WI38 (cell line): Measurements from ENCODE around the gene MARCHF10.

ENCODE experiments used
- H3K4me3 ChIP-seq: 2 replicates; pipeline ENCODE4 v1.5.1; 2011; ENCODE audit warnings: low read depth, mild to moderate bottlenecking, control low read depth, low read length
- TF ChIP-seq, protein P1 (sequence below): IDR thresholded peaks from 2 replicates; pipeline ENCODE4 v1.5.1; 2012; ENCODE audit warnings: low read depth, mild to moderate bottlenecking, control low read depth, low read length

The MARCHF10 gene

DNA sequence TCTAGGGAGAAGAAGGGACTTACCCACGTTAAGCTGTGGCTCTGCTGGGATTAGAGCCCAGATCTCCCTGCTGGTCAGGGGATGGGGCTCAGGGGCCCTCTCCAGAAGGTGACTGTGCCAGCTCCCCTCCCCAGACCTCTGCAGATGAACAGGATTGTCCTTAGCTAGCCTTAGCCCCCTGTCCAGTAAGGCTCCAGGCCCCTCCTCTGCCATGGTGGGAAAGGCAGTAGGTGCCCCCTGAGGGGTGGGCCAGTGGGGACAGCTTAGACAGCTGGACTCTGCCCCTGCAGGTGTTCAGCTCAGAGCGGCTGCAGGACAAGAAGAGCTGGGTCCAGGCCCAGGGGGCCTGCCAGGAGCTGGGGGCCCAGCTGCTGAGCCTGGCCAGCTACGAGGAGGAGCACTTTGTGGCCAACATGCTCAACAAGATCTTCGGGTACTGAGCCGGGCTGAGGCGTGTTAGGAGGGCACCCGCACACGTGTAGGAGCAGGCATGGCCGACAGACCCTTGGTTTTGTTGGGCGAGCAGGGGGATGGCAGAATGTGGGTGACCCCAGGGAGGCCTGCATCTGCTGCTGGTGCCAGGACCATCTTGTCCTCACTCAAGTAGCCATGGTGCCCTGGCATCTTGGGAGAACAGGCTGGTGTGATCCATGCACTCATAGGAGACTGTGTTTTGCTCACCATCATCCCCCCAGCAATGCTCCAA is 129.7 kb downstream of the MARCHF10 start:
- TF ChIP-seq, protein P1, sequence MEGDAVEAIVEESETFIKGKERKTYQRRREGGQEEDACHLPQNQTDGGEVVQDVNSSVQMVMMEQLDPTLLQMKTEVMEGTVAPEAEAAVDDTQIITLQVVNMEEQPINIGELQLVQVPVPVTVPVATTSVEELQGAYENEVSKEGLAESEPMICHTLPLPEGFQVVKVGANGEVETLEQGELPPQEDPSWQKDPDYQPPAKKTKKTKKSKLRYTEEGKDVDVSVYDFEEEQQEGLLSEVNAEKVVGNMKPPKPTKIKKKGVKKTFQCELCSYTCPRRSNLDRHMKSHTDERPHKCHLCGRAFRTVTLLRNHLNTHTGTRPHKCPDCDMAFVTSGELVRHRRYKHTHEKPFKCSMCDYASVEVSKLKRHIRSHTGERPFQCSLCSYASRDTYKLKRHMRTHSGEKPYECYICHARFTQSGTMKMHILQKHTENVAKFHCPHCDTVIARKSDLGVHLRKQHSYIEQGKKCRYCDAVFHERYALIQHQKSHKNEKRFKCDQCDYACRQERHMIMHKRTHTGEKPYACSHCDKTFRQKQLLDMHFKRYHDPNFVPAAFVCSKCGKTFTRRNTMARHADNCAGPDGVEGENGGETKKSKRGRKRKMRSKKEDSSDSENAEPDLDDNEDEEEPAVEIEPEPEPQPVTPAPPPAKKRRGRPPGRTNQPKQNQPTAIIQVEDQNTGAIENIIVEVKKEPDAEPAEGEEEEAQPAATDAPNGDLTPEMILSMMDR: no peak
- H3K4me3 ChIP-seq: no peak overlapping the region

DNA sequence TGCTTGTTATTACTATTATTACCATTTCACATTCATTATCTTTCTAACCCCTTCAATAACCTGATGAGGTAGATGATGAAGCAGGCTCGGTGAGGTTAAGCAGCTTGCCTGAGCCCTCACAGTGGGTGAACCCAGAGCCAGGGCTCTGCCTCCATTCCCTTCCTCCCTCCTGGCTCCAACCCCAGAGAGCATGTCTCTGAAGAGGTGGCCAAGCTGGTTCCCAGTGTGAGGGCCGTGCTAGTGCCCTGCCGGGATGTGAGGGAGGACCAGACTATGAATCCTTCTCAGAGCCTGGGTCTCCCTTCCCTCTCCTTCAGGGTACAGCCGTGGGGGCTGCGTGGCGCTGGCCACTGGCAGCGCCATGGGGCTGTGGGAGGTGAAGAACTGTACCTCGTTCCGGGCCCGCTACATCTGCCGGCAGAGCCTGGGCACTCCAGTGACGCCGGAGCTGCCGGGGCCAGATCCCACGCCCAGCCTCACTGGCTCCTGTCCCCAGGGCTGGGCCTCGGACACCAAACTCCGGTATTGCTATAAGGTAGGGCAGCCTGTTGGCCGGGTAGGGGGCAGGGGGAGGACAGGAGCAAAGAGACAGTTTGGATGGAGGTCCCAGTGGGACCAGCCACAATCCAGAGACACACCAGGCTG is 131.0 kb downstream of the MARCHF10 start:
- TF ChIP-seq, protein P1: no peak
- no peak overlapping the region for H3K4me3 ChIP-seq

DNA sequence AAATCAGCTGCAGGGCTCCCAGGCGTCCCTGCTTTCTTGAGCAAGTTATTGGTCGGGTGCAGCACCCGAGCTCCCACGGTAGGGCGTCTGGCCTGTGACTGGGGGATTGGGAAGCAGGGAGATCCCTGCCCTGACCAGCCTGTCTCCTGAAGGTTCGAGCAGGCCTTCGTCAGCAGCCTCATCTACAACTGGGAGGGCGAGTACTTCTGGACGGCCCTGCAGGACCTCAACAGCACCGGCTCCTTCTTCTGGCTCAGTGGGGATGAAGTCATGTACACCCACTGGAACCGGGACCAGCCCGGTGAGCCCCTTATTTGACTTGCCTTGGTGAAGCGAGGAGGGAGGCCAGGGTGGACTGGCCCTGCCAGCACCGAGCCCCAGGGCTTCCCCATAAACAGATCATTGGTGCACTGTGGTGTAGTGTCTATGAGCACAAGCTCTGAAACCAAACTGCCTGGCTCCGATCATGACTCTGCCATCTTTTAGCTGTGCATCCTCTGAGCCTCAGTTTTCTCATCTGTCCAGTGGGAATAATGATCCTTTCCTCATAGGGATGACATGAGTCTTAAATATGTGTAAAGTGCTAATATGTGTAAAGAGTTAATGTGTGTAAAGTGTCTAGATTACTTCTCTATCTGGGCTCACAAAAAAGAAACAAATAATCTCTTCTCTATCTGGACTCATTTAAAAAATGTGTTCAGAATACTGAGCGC is 131.7 kb downstream of the MARCHF10 start:
- no peak overlapping the region for H3K4me3 ChIP-seq
- TF ChIP-seq, protein P1: no peak

DNA sequence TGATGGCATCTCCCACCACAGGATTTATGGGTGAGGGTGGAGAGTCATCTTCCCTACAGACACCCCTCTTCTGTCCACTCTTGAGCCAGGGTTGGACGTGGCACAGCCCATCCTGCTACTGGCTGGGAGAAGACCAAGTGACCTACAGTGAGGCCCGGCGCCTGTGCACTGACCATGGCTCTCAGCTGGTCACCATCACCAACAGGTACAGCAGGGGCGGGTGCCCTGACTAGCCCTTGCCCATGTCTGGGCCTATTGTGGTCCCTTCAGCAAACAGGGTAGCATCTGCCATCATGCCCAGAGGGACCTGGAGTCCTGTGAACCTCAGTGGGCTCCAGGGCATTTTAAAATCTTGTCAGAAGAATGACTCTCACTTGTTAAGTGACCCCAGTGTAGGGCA is 132.4 kb downstream of the MARCHF10 start:
- H3K4me3 ChIP-seq: no peak overlapping the region
- TF ChIP-seq, protein P1: no peak

DNA sequence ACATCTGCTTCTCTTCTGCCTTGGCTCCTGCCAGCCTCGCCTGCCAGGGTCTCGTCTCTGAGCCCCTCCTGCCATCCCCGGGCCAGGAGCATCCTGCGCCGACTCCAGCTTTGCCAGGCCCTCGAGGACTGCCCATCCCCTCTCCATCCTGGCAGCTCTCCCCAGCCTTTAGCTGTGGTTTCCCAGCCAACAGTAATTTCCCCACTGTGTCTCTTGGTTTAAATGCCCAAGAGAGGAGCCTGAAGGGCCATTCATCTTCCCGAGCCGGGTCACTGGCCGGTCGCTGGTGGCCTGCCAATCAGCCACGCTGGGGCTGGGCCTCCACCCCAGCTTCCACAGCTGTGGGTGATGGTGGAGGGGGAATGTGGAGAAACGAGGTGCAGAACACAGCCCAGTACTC is 132.9 kb downstream of the MARCHF10 start:
- TF ChIP-seq, protein P1: no peak
- H3K4me3 ChIP-seq: no peak overlapping the region

DNA sequence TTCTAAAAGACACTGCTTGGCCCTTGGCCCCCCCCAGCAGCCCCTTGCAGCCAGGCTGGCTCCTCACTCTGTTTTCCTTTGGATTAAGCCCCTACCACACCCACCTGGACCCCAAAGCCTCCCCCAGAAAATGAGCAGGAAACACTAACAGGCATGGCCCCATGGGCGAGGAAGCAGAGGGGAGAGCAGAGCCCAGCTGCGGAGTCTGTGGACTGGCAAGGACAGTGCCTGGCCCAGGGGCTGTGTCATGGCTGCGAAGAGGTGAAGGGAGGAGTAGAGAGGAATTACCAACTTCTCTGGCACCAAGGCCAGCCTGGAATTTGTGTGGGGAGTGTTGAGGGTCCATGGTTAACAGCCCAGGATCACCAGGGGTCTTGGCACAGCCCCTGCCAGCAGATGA is 133.3 kb downstream of the MARCHF10 start:
- TF ChIP-seq, protein P1: no peak
- H3K4me3 ChIP-seq: no peak overlapping the region

DNA sequence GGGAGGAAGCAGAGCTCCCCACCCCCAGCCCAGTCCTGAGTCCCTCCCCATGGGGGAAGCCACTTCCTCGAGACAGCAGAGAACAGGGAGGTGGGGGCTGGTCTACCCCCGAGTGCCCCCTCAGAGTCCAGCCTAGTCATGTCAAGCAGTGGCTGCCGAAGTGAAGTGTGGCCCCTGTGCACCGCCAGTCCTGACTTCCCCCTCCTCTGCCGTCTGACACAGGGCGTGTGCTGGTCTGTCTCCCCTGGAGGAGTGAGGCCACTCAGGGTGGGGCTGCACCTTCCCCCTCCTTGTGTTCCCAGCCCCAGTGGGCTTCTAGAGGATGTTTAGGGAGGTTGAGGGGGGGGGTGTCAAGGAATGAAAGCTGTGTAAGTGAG is 133.8 kb downstream of the MARCHF10 start:
- TF ChIP-seq, protein P1: no peak

More for the DNA sequence above, 133.8 kb downstream of the MARCHF10 start:
- no peak overlapping the region for H3K4me3 ChIP-seq
